GM18909 (cell line): ENCODE data around the gene CLDN34.

Experiments
- ATAC-seq: cut with Tn5 transposase; IDR thresholded peaks from one replicate; pipeline ENCODE4 v1.9.1; 2021; ENCODE audit warnings: mild to moderate bottlenecking; ENCODE audit not compliant: unreplicated experiment, poor library complexity

CLDN34 gene

GRCh38 chrX:9977635-9978034 is 10.5 kb downstream of the CLDN34 start:
- ATAC-seq = no peak

GRCh38 chrX:9980401-9980800 is 13.2 kb downstream of the CLDN34 start:
- no peak for ATAC-seq

- ATAC-seq = no peak
Measured at GRCh38 chrX:9980927-9981326, 13.8 kb downstream of the CLDN34 start.

- no peak for ATAC-seq
Measured at GRCh38 chrX:9983441-9983840, 16.3 kb downstream of the CLDN34 start.

- ATAC-seq = no peak
Measured at GRCh38 chrX:9983846-9984245, 16.7 kb downstream of the CLDN34 start.

- no peak for ATAC-seq
Measured at GRCh38 chrX:9988762-9989161, 21.6 kb downstream of the CLDN34 start.

GRCh38 chrX:9992061-9992460 is 24.9 kb downstream of the CLDN34 start:
- no peak for ATAC-seq

GRCh38 chrX:9992724-9993123 is 25.6 kb downstream of the CLDN34 start:
- no peak for ATAC-seq

- ATAC-seq = peak; percentile 75
Measured at GRCh38 chrX:9995855-9996339, 28.7 kb downstream of the CLDN34 start.

GRCh38 chrX:9997041-9997440 is 29.9 kb downstream of the CLDN34 start:
- ATAC-seq = peak; percentile 12

- peak; percentile 68 for ATAC-seq
Measured at GRCh38 chrX:9997524-9997923, 30.4 kb downstream of the CLDN34 start.

- no peak for ATAC-seq
Measured at GRCh38 chrX:10001496-10001895, 34.3 kb downstream of the CLDN34 start.

- ATAC-seq = no peak
Measured at GRCh38 chrX:10004832-10005475, 37.8 kb downstream of the CLDN34 start.

- no peak for ATAC-seq
Measured at GRCh38 chrX:10006086-10006485, 38.9 kb downstream of the CLDN34 start.

- ATAC-seq = no peak
Measured at GRCh38 chrX:10006770-10007169, 39.6 kb downstream of the CLDN34 start.

GRCh38 chrX:10007621-10008020 is 40.5 kb downstream of the CLDN34 start:
- no peak for ATAC-seq

GRCh38 chrX:10008483-10009056 is 41.4 kb downstream of the CLDN34 start:
- no peak for ATAC-seq

GRCh38 chrX:10009741-10010140 is 42.6 kb downstream of the CLDN34 start:
- ATAC-seq = no peak

GRCh38 chrX:10010686-10011085 is 43.5 kb downstream of the CLDN34 start:
- no peak for ATAC-seq

- no peak for ATAC-seq
Measured at GRCh38 chrX:10011261-10011931, 44.2 kb downstream of the CLDN34 start.

GRCh38 chrX:10011991-10012390 is 44.8 kb downstream of the CLDN34 start:
- no peak for ATAC-seq
